ENCODE results near the gene CHST8.
A peak's percentile ranks its signal among the peaks of the same experiment; 100 is the strongest.
"Not testable (repeated sequence)": the region's sequence is repeated elsewhere in the genome, so short reads cannot be mapped to it uniquely, and the experiment has no call there.

The CHST8 gene

DNA sequence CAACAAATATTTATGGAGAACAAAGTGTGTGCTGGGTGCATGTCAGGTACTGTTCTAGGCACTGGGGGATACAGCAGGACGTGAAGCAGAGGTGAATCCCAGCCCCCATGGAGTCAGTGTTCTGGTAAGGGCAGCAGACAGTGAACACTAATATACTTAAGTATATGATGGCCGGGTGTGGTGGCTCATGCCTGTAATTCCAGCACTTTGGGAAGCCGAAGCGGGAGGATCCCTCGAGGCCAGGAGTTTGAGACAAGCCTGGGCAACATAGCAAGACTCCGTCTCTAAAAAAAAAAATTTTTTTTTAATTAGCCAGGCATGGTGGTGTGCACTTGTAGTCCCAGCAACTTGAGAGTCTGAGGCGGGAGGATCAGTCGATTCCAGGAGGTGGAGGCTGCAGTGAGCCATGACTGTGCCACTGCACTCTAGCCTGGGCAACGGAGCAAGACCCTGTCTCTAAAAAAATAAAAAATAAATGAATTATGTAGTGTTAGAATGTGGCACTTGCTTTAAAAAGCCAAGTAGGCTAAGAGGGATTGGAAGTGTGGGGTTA lies 22.6 kb downstream of the CHST8 start:
- FAIRE-seq, result no peak
- no peak for TF ChIP-seq POLR2A (IDR thresholded peaks at IDR 0.05; ENCODE audit: low read depth, low read length)
- DNase-seq (ENCODE audit: insufficient read length, low spot score), result no peak

DNA sequence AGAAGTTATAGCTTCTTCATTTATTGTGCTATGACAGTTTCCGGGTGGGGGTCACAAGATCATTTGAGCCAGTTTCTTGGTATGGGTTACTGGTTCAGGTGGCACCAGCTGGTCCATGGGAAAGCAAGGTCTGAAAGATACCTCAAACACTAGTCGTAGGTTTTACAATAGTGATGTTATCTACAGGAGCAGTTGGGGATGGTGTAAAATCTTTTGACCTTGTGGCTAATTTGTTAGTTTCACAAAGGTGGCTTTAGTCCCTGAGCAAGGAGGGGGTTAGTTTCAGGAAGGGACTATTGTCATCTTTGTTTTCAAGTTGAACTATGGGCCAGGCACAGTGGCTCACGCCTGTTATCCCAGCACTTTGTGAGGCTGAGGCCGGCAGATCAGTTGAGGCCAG lies 24.6 kb downstream of the CHST8 start:
- TF ChIP-seq POLR2A (IDR thresholded peaks at IDR 0.05; ENCODE audit: low read depth, low read length), result no peak
- no peak for FAIRE-seq
- DNase-seq (ENCODE audit: insufficient read length, low spot score), result no peak

DNA sequence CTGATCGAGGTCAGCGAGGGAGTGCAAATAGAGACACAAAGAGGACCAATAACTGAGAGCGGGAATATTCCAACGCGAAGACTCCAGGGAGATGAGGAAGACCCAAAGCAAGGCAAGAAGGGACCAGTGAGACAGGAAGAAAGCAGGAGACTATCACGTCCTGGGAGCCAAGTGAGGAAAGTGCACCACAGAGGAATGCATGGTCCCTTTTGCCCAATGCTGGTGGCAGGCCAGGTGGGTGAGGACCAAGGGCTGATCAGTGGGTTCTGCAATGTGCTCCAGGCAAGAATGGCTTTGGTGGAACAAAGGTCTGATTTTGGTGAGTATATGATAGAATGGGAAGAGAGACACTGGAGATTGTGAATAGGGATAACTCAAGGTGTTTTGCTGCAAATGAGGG lies 25.4 kb downstream of the CHST8 start:
- no peak for FAIRE-seq
- DNase-seq (ENCODE audit: insufficient read length, low spot score), result no peak
- no peak for TF ChIP-seq POLR2A (IDR thresholded peaks at IDR 0.05; ENCODE audit: low read depth, low read length)

DNA sequence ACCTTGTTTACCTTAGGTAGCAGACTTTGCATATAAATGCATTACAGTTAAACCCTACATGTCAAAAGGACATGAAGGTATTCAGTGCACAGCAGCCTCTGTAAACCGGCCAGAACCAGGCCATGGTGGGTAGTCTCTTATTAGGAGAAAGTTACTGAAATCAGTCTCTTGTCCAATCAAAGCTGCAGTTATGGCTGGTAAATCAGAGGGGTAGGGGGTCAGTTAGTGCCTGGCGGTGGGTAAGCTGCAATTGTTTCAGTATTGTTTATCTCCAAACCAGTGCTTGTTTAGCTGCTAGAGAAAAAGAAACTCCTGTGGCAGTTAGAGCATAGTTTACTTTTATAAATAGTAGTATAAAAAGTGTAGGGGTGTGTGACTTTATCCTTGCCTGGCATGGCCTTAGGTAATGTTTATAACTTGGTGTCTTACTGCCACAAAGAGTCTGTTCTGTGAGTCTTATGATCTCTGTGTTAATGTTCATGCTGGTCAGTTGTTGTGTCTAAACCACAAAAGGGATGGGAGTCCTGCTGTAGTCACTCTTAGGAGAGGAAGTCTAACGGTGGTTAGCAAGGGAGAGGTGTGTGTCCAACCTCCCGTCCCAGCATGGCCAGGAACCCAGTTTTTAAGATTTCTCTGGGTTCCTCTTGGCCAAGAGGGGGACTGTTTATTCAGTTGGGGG lies 28.0 kb downstream of the CHST8 start:
- DNase-seq (ENCODE audit: insufficient read length, low spot score), result no peak

DNA sequence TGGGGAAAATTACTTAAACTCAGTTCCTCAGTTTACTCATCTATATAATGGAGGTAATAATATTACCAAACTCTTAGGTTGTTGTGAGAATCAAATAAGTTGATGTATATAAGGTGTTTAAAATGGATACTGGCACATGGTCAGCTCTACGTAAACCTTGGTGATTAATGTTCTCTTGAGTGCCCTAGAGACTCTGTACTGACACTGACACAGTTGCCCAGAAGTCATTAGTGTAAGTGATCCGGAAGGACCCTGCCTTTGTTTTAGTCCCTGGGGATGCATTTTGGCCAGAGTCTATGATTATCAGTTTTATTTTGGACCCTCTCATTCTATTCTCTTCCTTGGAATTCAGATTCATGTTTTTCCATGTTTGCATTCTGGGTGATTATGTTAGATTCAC lies 31.9 kb downstream of the CHST8 start:
- DNase-seq (ENCODE audit: insufficient read length, low spot score), result no peak
- no peak for TF ChIP-seq POLR2A (IDR thresholded peaks at IDR 0.05; ENCODE audit: low read depth, low read length)
- peak; percentile 33 for FAIRE-seq

More for the DNA sequence above, 28.0 kb downstream of the CHST8 start:
- FAIRE-seq, result no peak
- TF ChIP-seq POLR2A (IDR thresholded peaks at IDR 0.05; ENCODE audit: low read depth, low read length), result no peak

DNA sequence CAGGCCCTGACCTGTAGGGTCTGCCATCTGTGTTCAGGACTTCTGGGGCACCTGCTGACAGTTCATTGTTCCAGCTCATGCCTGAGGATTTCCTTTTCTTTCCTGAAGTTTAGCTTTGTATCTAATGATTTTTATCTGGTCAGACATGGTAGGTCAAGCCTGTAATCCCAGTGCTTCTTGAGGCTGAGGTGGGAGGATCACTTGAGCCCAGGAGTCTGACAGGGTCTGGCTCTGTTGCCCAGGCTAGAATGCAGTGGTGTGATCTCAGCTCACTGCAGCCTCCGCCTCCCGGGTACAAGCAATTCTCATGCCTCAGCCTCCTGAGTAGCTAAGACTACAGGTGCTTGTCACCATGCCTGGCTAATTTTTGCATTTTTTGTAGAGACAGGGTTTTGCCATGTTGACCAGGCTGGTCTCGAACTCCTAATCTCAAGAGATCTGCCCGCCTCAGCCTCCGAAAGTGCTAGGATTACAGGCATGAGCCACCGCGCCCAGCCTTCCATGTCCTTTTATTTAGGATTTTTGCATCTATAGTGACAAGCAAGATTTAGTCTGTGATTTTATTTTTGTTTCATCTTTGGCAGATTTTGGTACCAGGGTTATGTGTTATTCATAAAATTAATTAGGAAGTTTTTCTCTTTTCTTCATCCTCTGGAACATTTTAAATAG lies 33.2 kb downstream of the CHST8 start:
- FAIRE-seq (no peak), DNase-seq (ENCODE audit: insufficient read length, low spot score) (no peak)
- no peak for TF ChIP-seq POLR2A (IDR thresholded peaks at IDR 0.05; ENCODE audit: low read depth, low read length)

DNA sequence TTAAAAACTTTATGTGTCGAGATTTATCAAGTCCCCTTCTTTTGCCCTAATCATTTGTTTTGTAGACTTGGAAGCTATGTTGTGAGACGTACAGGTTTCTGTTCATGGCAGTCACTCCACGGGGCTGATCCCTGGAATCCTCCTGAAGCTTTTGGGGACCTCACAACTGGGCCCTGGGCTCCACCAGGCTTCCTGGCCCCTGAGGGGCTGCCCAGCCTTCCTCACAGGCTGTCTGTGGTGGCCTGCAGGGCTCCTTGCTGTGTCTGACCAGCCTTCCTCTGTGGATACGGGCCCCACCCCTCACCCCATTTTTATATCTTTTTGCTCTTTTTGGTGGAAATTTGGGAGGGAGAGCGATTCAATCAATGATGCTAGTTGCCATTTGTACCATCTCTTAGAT lies 38.1 kb downstream of the CHST8 start:
- FAIRE-seq (no peak), DNase-seq (ENCODE audit: insufficient read length, low spot score) (no peak)
- TF ChIP-seq POLR2A (IDR thresholded peaks at IDR 0.05; ENCODE audit: low read depth, low read length), result no peak

DNA sequence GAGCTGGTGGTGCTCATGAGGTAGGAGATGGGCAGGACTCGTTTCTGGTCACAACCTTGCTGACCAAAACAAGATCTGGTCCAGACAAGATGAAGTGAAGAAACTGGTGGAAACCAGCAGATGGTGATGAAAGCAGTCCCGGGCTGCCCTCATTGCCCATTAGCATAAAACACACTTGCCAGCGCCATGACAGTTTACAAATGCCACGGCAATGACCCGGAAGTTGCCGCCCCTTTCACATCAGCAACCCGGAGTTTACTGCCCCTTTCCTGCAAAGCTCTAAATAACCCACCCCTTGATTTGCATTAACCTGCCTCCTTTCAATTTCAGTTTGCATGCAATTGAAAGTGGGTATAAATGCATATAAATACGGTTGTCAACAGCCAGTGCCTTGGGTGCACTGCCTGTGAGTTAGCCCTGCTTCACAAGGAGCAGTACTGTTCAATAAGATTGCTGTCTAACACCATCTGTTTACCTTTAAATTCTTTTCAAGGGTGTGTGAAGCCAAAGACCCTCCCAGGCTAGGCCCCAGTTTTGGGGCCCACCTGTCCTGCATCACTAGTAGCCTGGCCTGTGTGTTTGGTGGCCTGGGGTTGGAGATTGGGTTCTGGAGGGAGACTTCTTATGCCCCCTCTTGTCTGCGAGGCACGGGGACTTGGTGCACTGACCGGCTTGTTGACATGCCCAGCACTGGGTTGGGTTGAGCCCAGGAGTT lies 38.8 kb downstream of the CHST8 start:
- no peak for FAIRE-seq
- no peak for TF ChIP-seq POLR2A (IDR thresholded peaks at IDR 0.05; ENCODE audit: low read depth, low read length)
- DNase-seq (ENCODE audit: insufficient read length, low spot score), result no peak

DNA sequence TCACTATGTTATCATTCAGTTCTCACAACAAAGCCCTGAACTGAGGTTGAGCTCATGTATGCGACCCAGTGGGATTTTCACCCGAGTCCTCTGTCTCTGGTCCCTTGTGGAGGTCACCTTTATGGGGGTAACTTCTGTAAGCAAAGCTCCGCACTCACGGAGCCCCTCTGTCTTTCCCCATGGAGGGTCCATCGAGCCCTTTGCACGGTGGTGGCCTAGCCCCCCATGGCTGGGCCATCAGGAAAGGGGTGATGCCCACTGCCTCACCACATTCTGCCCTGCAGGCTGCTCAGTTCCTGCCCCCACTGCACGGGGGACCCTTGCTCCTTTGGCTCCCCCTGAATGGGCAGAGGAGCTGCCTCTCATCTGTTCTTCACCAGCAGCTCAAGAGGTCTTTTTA lies 39.6 kb downstream of the CHST8 start:
- DNase-seq (ENCODE audit: insufficient read length, low spot score), result no peak
- TF ChIP-seq POLR2A (IDR thresholded peaks at IDR 0.05; ENCODE audit: low read depth, low read length), result no peak
- no peak for FAIRE-seq

DNA sequence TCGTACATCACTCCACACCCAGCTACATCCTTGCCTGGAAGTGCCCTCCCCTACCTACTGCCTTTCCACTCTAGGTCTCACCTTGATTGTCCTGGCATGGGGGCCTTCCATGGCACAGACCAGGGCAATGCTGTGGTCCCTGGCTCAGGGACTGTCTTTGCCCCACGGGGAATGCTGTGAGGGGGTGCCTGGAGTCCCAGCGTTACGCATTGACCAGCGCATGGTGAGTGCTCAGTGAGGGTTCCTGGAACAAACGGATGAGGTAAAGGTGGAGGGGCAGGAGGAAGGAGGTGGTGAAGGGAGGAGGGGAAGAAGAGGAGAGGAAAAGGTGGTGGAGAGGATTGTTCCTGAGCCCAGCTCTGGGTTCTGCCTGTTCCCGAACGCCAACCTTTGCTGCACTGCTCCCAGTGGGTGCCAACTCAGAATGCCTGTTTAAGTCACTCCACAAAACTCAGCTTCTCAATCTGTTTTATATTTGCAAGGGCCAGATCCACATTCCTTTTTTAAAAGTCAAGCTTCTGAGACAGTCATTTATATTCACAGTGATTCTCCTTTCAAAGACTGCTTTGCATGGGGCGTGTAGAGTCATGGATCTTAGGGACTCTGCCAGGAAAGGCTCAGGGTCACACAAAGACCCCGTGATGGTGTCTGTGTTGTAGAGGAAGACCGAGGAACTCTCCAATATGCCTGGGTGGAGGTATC lies 40.8 kb downstream of the CHST8 start:
- DNase-seq (ENCODE audit: insufficient read length, low spot score), result no peak
- TF ChIP-seq POLR2A (IDR thresholded peaks at IDR 0.05; ENCODE audit: low read depth, low read length), result no peak
- no peak for FAIRE-seq

DNA sequence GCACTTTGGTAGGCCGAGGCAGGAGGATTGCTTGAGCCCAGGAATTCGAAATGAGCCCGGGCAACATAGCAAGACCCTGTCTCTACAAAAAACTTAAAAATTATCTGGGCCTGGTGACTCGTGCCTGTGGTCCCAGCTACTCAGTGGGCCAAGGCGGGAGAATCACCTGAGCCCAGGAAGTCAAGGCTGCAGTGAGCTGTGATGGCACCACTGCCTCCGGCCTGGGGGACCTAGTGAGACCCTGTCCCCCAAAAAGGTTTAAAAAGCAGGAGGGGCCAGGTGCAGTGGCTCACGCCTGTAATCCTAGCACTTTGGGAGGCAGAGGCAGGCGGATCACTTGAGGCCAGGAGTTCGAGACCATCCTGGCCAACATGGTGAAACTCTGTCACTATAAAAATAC lies 41.6 kb downstream of the CHST8 start:
- FAIRE-seq; DNase-seq (ENCODE audit: insufficient read length, low spot score): not testable (repeated sequence)

DNA sequence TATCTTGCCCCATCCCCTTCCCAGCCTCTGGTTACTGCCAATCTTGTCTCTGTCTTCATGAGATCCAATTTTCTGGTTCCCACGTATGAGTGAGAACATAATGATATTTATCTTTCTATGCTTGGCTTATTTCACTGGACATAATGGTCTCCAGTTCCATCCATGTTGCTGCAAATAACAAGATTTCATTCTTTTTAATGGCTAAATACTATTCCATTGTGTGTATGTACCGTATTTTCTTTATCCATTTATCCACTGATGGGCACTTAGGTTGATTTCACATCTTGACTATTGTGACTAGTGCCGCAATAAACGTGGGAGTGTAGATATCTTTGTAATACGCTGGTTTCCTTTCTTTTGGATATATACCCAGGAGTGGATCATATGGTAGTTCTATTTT lies 43.0 kb downstream of the CHST8 start:
- FAIRE-seq (no peak), DNase-seq (ENCODE audit: insufficient read length, low spot score) (no peak)
- no peak for TF ChIP-seq POLR2A (IDR thresholded peaks at IDR 0.05; ENCODE audit: low read depth, low read length)

DNA sequence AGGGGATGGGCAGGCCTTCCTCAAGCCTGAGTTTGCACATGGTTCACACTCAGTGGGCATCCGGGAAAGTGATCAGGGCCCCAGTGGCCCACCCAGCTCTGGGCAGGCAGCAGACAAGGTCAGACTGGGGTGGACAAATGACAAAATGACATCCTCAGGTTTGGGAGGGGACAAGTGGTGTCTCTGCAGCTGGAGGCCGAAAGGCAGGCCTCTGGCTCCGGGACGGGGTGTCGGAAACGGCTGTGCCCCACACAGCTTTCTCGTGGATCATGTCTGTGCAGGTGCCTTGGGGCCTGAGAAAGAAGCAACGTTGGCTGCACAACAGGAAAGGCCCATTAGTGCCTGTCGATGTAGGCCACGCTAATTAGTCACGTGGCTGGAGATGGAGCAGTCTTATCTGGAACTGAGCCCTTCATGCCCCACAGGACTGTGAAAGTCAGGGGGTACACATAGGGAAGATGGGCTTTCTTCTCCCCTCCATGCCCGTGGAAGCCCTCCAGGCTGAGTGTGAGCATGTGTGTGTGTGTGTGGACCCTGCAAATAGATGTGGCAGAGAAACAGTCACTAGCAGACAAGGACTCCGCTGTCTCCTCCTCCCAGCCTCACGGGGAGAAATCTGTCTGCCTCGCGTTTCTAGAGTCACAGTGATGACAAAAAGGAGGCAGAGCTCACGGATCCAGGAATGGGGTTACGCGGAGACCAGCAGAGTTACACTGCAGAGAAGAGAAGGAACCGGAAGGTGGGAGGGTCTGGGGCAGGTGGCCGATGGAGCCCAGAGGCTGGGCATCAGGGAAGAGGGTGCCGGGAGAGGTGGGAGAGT lies 44.2 kb downstream of the CHST8 start:
- DNase-seq (ENCODE audit: insufficient read length, low spot score) (no peak), FAIRE-seq (no peak)
- TF ChIP-seq POLR2A (IDR thresholded peaks at IDR 0.05; ENCODE audit: low read depth, low read length), result no peak

All from H54 (cell line).